Endothelial cell of umbilical vein (primary cell): ENCODE data around the gene SESN1. TPM values are rescaled to one million over a fixed set of nuclear protein-coding genes. Genes with fewer than 3 reads are reported as not detected.

ENCODE experiments used
- BruUV-seq: library from RNA; stranded (reverse); fragments of 400-500 nt; replicated peaks from 2 replicates; lab custom pipeline; 2021; lab: Mats Ljungman, UMichigan
- CTCF ChIA-PET: fragments of 300-600, 350-600 bp; sonication (Branson Sonifier 250); formaldehyde crosslinking; loops from one replicate; lab custom pipeline; 2021; ENCODE audit warnings: antibody characterized with exemption, inconsistent platforms; lab: Charles Lee
- POLR2A ChIA-PET: fragments of 300-600, 350-600 bp; sonication (Branson Sonifier 250); formaldehyde crosslinking; loops from one replicate; lab custom pipeline; 2021; ENCODE audit warnings: antibody characterized with exemption, inconsistent platforms; lab: Charles Lee
- DNase-seq: peaks from one replicate; pipeline ENCODE4 v3.0.0-alpha.2; 2011; ENCODE audit warnings: low read depth, low spot score
- FAIRE-seq: peaks from 2 replicates; lab custom pipeline; 2011; peaks lifted over from hg19 to GRCh38; lab: Jason Lieb, UNC
- H2AFZ ChIP-seq: 2 replicates; pipeline ENCODE4 v1.6.0; 2012; ENCODE audit warnings: low read depth, low read length, control low read depth, inconsistent platforms
- H3K27ac ChIP-seq: 2 replicates; pipeline ENCODE4 v1.5.1; 2011; ENCODE audit warnings: low read depth, mild to moderate bottlenecking, control low read depth, low read length, moderate library complexity; ENCODE audit not compliant: insufficient read depth
- H3K27me3 ChIP-seq, 2 experiments: 2 replicates each; pipeline versions ENCODE4 v1.6.0 to v1.6.1; 2011; ENCODE audit warnings: low read length in 2 of 2, mixed read lengths in 1 of 2; ENCODE audit not compliant: control insufficient read depth in 2 of 2, insufficient read depth in 2 of 2
- H3K36me3 ChIP-seq, 2 experiments: 2 replicates in 1 of 2; 3 replicates in 1 of 2; pipeline ENCODE4 v1.5.1; 2011; ENCODE audit warnings: low read length in 2 of 2, mild to moderate bottlenecking in 1 of 2, moderate library complexity in 1 of 2; ENCODE audit not compliant: control insufficient read depth in 2 of 2, insufficient read depth in 2 of 2; ENCODE audit errors: extremely low read depth in 1 of 2
- H3K4me1 ChIP-seq: 3 replicates; pipeline ENCODE4 v1.5.1; 2011; ENCODE audit warnings: mild to moderate bottlenecking, low read length; ENCODE audit not compliant: control insufficient read depth, insufficient read depth; ENCODE audit errors: extremely low read depth
- H3K4me2 ChIP-seq: 2 replicates; pipeline ENCODE4 v1.6.1; 2011; ENCODE audit warnings: low read length, control low read depth, mixed read lengths; ENCODE audit not compliant: insufficient read depth
- H3K4me3 ChIP-seq, 3 experiments: fragments of 200-600 bp in 1 of 3; sonication (generic), shearing (Covaris generic) in 1 of 3; replicated peaks in 1 of 3; 2 replicates each; pipeline ENCODE4 v1.5.1; 2011 to 2016; ENCODE audit warnings: control low read depth in 3 of 3, low read length in 3 of 3, mild to moderate bottlenecking in 2 of 3, inconsistent platforms in 1 of 3, low read depth in 1 of 3, moderate library complexity in 1 of 3; ENCODE audit not compliant: insufficient read depth in 1 of 3
- H3K79me2 ChIP-seq: 2 replicates; pipeline ENCODE4 v1.6.0; 2012; ENCODE audit warnings: low read length, inconsistent platforms; ENCODE audit not compliant: control insufficient read depth, insufficient read depth
- H3K9ac ChIP-seq: replicated peaks from 2 replicates; pipeline ENCODE3; 2011; ENCODE audit warnings: low read length, control low read depth; ENCODE audit not compliant: insufficient read depth; ENCODE audit errors: extremely low read depth
- H3K9me1 ChIP-seq: replicated peaks from 3 replicates; pipeline ENCODE4 v1.6.0; 2011; ENCODE audit warnings: mild to moderate bottlenecking, low read length; ENCODE audit not compliant: control insufficient read depth, insufficient read depth; ENCODE audit errors: extremely low read depth
- H3K9me3 ChIP-seq: replicated peaks from 2 replicates; pipeline ENCODE4 v1.5.1; 2012; ENCODE audit warnings: low read length, inconsistent platforms; ENCODE audit not compliant: control insufficient read depth, insufficient read depth
- H4K20me1 ChIP-seq: replicated peaks from 2 replicates; pipeline ENCODE3; 2011; ENCODE audit warnings: mild to moderate bottlenecking, low read length; ENCODE audit not compliant: control insufficient read depth, insufficient read depth; ENCODE audit errors: extremely low read depth
- CTCF ChIP-seq, 2 donors: IDR thresholded peaks; 1 replicate in 1 of 2; 2 replicates in 1 of 2; pipeline ENCODE4 v1.5.1; 2011; ENCODE audit warnings: low read length in 2 of 2, mild to moderate bottlenecking in 2 of 2, moderate library complexity in 2 of 2, control low read depth in 1 of 2, inconsistent platforms in 1 of 2, low read depth in 1 of 2; ENCODE audit not compliant: insufficient read depth in 1 of 2; ENCODE audit errors: extremely low read depth in 1 of 2
- EZH2 ChIP-seq: IDR thresholded peaks from 2 replicates; pipeline ENCODE4 v1.6.1; 2012; ENCODE audit warnings: borderline replicate concordance, low read depth, mild to moderate bottlenecking, moderate library complexity, low read length, inconsistent platforms; ENCODE audit not compliant: severe bottlenecking
- FOS ChIP-seq: IDR thresholded peaks from 2 replicates; pipeline ENCODE4 v1.6.1; 2011; ENCODE audit warnings: mild to moderate bottlenecking, low read length, moderate library complexity, borderline replicate concordance; ENCODE audit not compliant: insufficient read depth
- GATA2 ChIP-seq: IDR thresholded peaks from 2 replicates; pipeline ENCODE4 v1.7.0; 2011; ENCODE audit warnings: low read depth, mild to moderate bottlenecking, moderate library complexity, mixed read lengths, low read length; ENCODE audit not compliant: insufficient read length, insufficient read depth
- JUN ChIP-seq: IDR thresholded peaks from 2 replicates; pipeline ENCODE4 v1.6.1; 2011; ENCODE audit warnings: borderline replicate concordance, low read depth; ENCODE audit not compliant: insufficient read length, insufficient read depth
- MAX ChIP-seq: IDR thresholded peaks from 2 replicates; pipeline ENCODE4 v1.6.1; 2011; ENCODE audit not compliant: insufficient read depth, insufficient read length
- MYC ChIP-seq: IDR thresholded peaks from one replicate; pipeline ENCODE4 v1.6.1; 2011; ENCODE audit warnings: mild to moderate bottlenecking, low read depth, low read length
- POLR2A ChIP-seq: IDR thresholded peaks from 2 replicates; pipeline ENCODE4 v1.6.1; 2012; ENCODE audit warnings: low read depth, mild to moderate bottlenecking, control low read depth, low read length
- POLR2AphosphoS5 ChIP-seq: IDR thresholded peaks from 2 replicates; pipeline ENCODE4 v1.6.1; 2012; ENCODE audit warnings: low read depth, mild to moderate bottlenecking, control low read depth, low read length, moderate library complexity; ENCODE audit not compliant: insufficient read depth
- dilution Hi-C: fragments of 300-500 bp; cut with MboI; formaldehyde crosslinking; loops from one replicate; pipeline ENCODE4 v1.15.0; 2019; ENCODE audit warnings: low sequenced_read_pairs; ENCODE audit not compliant: extremely low pct_ligation_motif_present
- intact Hi-C: fragments of 100-400 bp; cut with micrococcal nuclease; formaldehyde crosslinking; loops from one replicate; pipeline ENCODE4 v1.10.0; 2022
- polyA plus RNA-seq, 4 experiments: library from polyadenylated mRNA; depleted of rRNA in 3 of 4; stranded (reverse) in 3 of 4; unstranded in 1 of 4; fragments of >200 nt; gene quantifications; 2 replicates each; pipeline versions ENCODE4 v1.2.1 to v1.2.3, GENCODE V29; 2011 to 2012; ENCODE audit warnings: missing spikeins in 1 of 4
- total RNA-seq: library from RNA; stranded (reverse); gene quantifications from 2 replicates; pipeline ENCODE4 v1.2.3, GENCODE V29; 2021

SESN1 gene
- total and polyA plus RNA-seq, 2 donors (not counting 3 experiments of a cell fraction or from before 2014, with no cell fraction given) = 7.1 to 15.6 TPM

- dilution Hi-C loops = no loop called here
- ChIA-PET POLR2A (no interaction called here), CTCF (interaction anchor here (1.0 to 1.2 kb wide), 3 partner anchors 10 to 62 kb away, joined by 3 read pairs; no protein-coding TSS in a partner anchor)
- no peaks in the 10 kb centered on the region for H3K9me3 ChIP-seq
- H4K20me1 ChIP-seq = no peaks in the 10 kb centered on the region
- no peaks in the 10 kb centered on the region for H3K36me3 ChIP-seq
- no peak overlapping the region for H2AFZ ChIP-seq
- BruUV-seq = no TSS peak
- intact Hi-C loops = no loop called here
- H3K79me2 ChIP-seq = no peaks in the 10 kb centered on the region
- TF ChIP-seq GATA2 (no peak), JUN (no peak), MAX (no peak), CTCF (IDR thresholded peaks at IDR 0.05; ENCODE audit: extremely low read depth in 1 of 2, insufficient read depth in 1 of 2, low read depth in 1 of 2, low read length in 2 of 2) (no peak), FOS (no peak), EZH2 (no peak), POLR2A (no peak), POLR2AphosphoS5 (no peak), MYC (no peak)
- no peak overlapping the region for H3K27ac ChIP-seq
- no peak for DNase-seq
- no peaks in the 10 kb centered on the region for H3K9me1 ChIP-seq
- no peaks in the 10 kb centered on the region for H3K4me1 ChIP-seq
- H3K27me3 ChIP-seq = no peaks in the 10 kb centered on the region
- FAIRE-seq = no peak
- no peak overlapping the region for H3K4me3 ChIP-seq
- no peak overlapping the region for H3K9ac ChIP-seq
- H3K4me2 ChIP-seq = no peak overlapping the region
These were observed 139.2 kb downstream of the SESN1 start for GRCh38 chr6:108955329-108955949.
